Measurements from ENCODE around the gene NMNAT2. TPM values are rescaled to one million over a fixed set of nuclear protein-coding genes. Genes with fewer than 3 reads are reported as not detected.

Gene NMNAT2
- total and polyA plus RNA-seq, 2 experiments from 2014 or later = 2.4 to 4.2 TPM

GRCh38 chr1:183249941-183250452, 168.2 kb downstream of the NMNAT2 start:
- in situ Hi-C loops (cut with MboI) = no loop called here
- no peaks in the 10 kb centered on the region for H3K79me2 ChIP-seq (ENCODE audit: insufficient read depth)
- H3K4me2 ChIP-seq (ENCODE audit: unreplicated experiment) = no peak overlapping the region
- no peaks in the 10 kb centered on the region for H3K9me3 ChIP-seq (ENCODE audit: low read depth)
- no peaks in the 10 kb centered on the region for H3K27me3 ChIP-seq (replicated peaks; ENCODE audit: insufficient read depth)
- no peak for DNase-seq
- no peaks in the 10 kb centered on the region for H3K36me3 ChIP-seq (ENCODE audit: low read depth)
- no peaks in the 10 kb centered on the region for H3K9me2 ChIP-seq (ENCODE audit: insufficient read depth)
- H3K27ac ChIP-seq = no peak overlapping the region
- H4K20me1 ChIP-seq (ENCODE audit: insufficient read depth) = no peaks in the 10 kb centered on the region
- WGBS, 2 experiments (ENCODE audit: low coverage in 1 of 2, low lambda C conversion rate in 2 of 2, missing lambda C conversion rate in 2 of 2) = 87 to 90% methylated on average over 5 of the region's 5 CpGs
- TF ChIP-seq EZH2phosphoT487 (IDR thresholded peaks at IDR 0.05; ENCODE audit: insufficient read depth, low read depth) = no peak
- no peak for TF ChIP-seq EZH2 (IDR thresholded peaks at IDR 0.05; ENCODE audit: insufficient read depth, poor library complexity, severe bottlenecking)
- H3K4me3 ChIP-seq = no peak overlapping the region
- no peaks in the 10 kb centered on the region for H3F3A ChIP-seq (ENCODE audit: insufficient read depth)
- peaks cover under 1% of the 10 kb centered on the region for H3K4me1 ChIP-seq (ENCODE audit: insufficient read depth)
- H3K9ac ChIP-seq = no peak overlapping the region
- no peak overlapping the region for H2AFZ ChIP-seq

- no peak overlapping the region for H3K9ac ChIP-seq
- H3K79me2 ChIP-seq (ENCODE audit: insufficient read depth) = no peaks in the 10 kb centered on the region
- no peaks in the 10 kb centered on the region for H3K9me2 ChIP-seq (ENCODE audit: insufficient read depth)
- no peak overlapping the region for H3K4me3 ChIP-seq
- in situ Hi-C loops (cut with MboI) = no loop called here
- H2AFZ ChIP-seq = no peak overlapping the region
- no peaks in the 10 kb centered on the region for H3K36me3 ChIP-seq (ENCODE audit: low read depth)
- TF ChIP-seq EZH2 (IDR thresholded peaks at IDR 0.05; ENCODE audit: insufficient read depth, poor library complexity, severe bottlenecking) (no peak), EZH2phosphoT487 (IDR thresholded peaks at IDR 0.05; ENCODE audit: insufficient read depth, low read depth) (no peak)
- H3F3A ChIP-seq (ENCODE audit: insufficient read depth) = peaks cover 3% of the 10 kb centered on the region; the same call in 1 of the 2 replicates
- DNase-seq = no peak
- 84 to 85% methylated on average over 4 of the region's 4 CpGs for WGBS, 2 experiments (ENCODE audit: low coverage in 1 of 2, low lambda C conversion rate in 2 of 2, missing lambda C conversion rate in 2 of 2)
- no peaks in the 10 kb centered on the region for H3K9me3 ChIP-seq (ENCODE audit: low read depth)
- H3K4me1 ChIP-seq (ENCODE audit: insufficient read depth) = peaks cover 9% of the 10 kb centered on the region
- no peak overlapping the region for H3K4me2 ChIP-seq (ENCODE audit: unreplicated experiment)
- H4K20me1 ChIP-seq (ENCODE audit: insufficient read depth) = no peaks in the 10 kb centered on the region
- no peak overlapping the region for H3K27ac ChIP-seq
- H3K27me3 ChIP-seq (replicated peaks; ENCODE audit: insufficient read depth) = no peaks in the 10 kb centered on the region
Measured at GRCh38 chr1:183248989-183249691, 169.0 kb downstream of the NMNAT2 start.

DNA sequence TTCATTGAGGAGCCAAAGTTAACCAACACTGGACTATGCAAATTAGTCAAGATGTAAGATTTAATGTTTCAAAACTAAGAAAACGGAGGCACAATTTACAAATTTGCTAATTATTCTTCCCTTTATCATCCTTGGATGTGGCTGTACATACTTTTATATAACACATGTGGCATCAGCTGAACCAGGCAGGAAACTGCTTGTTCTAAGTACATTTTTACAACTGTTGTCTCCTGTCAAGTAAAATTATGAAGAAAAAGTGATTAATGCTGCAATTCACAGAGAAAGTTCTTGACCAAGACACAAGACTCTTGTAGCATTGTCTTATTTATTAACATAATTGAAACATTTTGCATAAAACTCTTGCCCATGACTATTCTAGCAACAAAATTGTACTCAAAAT, 170.2 kb downstream of the NMNAT2 start:
- no peak overlapping the region for H3K27ac ChIP-seq
- in situ Hi-C loops (cut with MboI) = no loop called here
- TF ChIP-seq EZH2 (IDR thresholded peaks at IDR 0.05; ENCODE audit: insufficient read depth, poor library complexity, severe bottlenecking) (no peak), EZH2phosphoT487 (IDR thresholded peaks at IDR 0.05; ENCODE audit: insufficient read depth, low read depth) (no peak)

GRCh38 chr1:183247484-183247883, 170.7 kb downstream of the NMNAT2 start:
- H3K27me3 ChIP-seq (replicated peaks; ENCODE audit: insufficient read depth) = no peaks in the 10 kb centered on the region
- no peaks in the 10 kb centered on the region for H3K9me2 ChIP-seq (ENCODE audit: insufficient read depth)
- TF ChIP-seq EZH2 (IDR thresholded peaks at IDR 0.05; ENCODE audit: insufficient read depth, poor library complexity, severe bottlenecking) (no peak), EZH2phosphoT487 (IDR thresholded peaks at IDR 0.05; ENCODE audit: insufficient read depth, low read depth) (no peak)

More for the DNA sequence above, 170.2 kb downstream of the NMNAT2 start:
- no peak overlapping the region for H3K4me2 ChIP-seq (ENCODE audit: unreplicated experiment)
- no peaks in the 10 kb centered on the region for H3K27me3 ChIP-seq (replicated peaks; ENCODE audit: insufficient read depth)
- WGBS, 2 experiments (ENCODE audit: low coverage in 1 of 2, low lambda C conversion rate in 2 of 2, missing lambda C conversion rate in 2 of 2) = 95 to 97% methylated on average over 1 of the region's 1 CpG
- H3K4me1 ChIP-seq (ENCODE audit: insufficient read depth) = peaks cover 21% of the 10 kb centered on the region
- H3K4me3 ChIP-seq = no peak overlapping the region
- no peak for DNase-seq
- no peaks in the 10 kb centered on the region for H4K20me1 ChIP-seq (ENCODE audit: insufficient read depth)
- no peaks in the 10 kb centered on the region for H3K9me3 ChIP-seq (ENCODE audit: low read depth)
- no peaks in the 10 kb centered on the region for H3K36me3 ChIP-seq (ENCODE audit: low read depth)
- H2AFZ ChIP-seq = no peak overlapping the region
- H3K9ac ChIP-seq = no peak overlapping the region
- no peaks in the 10 kb centered on the region for H3K9me2 ChIP-seq (ENCODE audit: insufficient read depth)
- peaks cover 14% of the 10 kb centered on the region for H3F3A ChIP-seq (ENCODE audit: insufficient read depth)
- H3K79me2 ChIP-seq (ENCODE audit: insufficient read depth) = no peaks in the 10 kb centered on the region

More at GRCh38 chr1:183247484-183247883, 170.7 kb downstream of the NMNAT2 start:
- peaks cover 18% of the 10 kb centered on the region for H3F3A ChIP-seq (ENCODE audit: insufficient read depth)
- DNase-seq = no peak
- H3K4me3 ChIP-seq = no peak overlapping the region
- no peaks in the 10 kb centered on the region for H3K36me3 ChIP-seq (ENCODE audit: low read depth)
- H2AFZ ChIP-seq = no peak overlapping the region
- H3K4me2 ChIP-seq (ENCODE audit: unreplicated experiment) = no peak overlapping the region
- no peaks in the 10 kb centered on the region for H4K20me1 ChIP-seq (ENCODE audit: insufficient read depth)
- H3K4me1 ChIP-seq (ENCODE audit: insufficient read depth) = peaks cover 26% of the 10 kb centered on the region
- in situ Hi-C loops (cut with MboI) = no loop called here
- H3K9ac ChIP-seq = no peak overlapping the region
- 75 to 76% methylated on average over 3 of the region's 3 CpGs for WGBS, 2 experiments (ENCODE audit: low coverage in 1 of 2, low lambda C conversion rate in 2 of 2, missing lambda C conversion rate in 2 of 2)
- H3K27ac ChIP-seq = no peak overlapping the region
- no peaks in the 10 kb centered on the region for H3K9me3 ChIP-seq (ENCODE audit: low read depth)
- no peaks in the 10 kb centered on the region for H3K79me2 ChIP-seq (ENCODE audit: insufficient read depth)

Data from GM23248 (cell line).